COR-L47 (cell line): ENCODE measurements around the gene DCHS1.

Source experiments
- DNase-seq: peaks from one replicate; lab custom pipeline; 2025; lab: John Stamatoyannopoulos, UW

The DCHS1 gene

GRCh38 chr11:6673523-6674218 is 18.1 kb upstream of the DCHS1 start:
- DNase-seq, result no peak

GRCh38 chr11:6671991-6672390 is 16.4 kb upstream of the DCHS1 start:
- no peak for DNase-seq

- no peak for DNase-seq
Observed at GRCh38 chr11:6670202-6670830, 14.7 kb upstream of the DCHS1 start.

- DNase-seq, result no peak
Observed at GRCh38 chr11:6667733-6668374, 12.2 kb upstream of the DCHS1 start.

GRCh38 chr11:6666302-6667183 is 10.9 kb upstream of the DCHS1 start:
- DNase-seq, result no peak

GRCh38 chr11:6664551-6664950 is 8.9 kb upstream of the DCHS1 start:
- no peak for DNase-seq

GRCh38 chr11:6663794-6664469 is 8.3 kb upstream of the DCHS1 start:
- DNase-seq, result no peak

- no peak for DNase-seq
Observed at GRCh38 chr11:6660712-6661111, 5.1 kb upstream of the DCHS1 start.

- no peak for DNase-seq
Observed at GRCh38 chr11:6658647-6659046, 3.0 kb upstream of the DCHS1 start.

GRCh38 chr11:6657346-6657745 is 1.7 kb upstream of the DCHS1 start:
- DNase-seq, result no peak

GRCh38 chr11:6656936-6657335 is 1.3 kb upstream of the DCHS1 start:
- no peak for DNase-seq

GRCh38 chr11:6656584-6656915 is 941 bp upstream of the DCHS1 start:
- no peak for DNase-seq

GRCh38 chr11:6655020-6655789 is 404 bp downstream of the DCHS1 start:
- DNase-seq, result no peak

GRCh38 chr11:6654281-6655019 is 1.2 kb downstream of the DCHS1 start:
- DNase-seq, result no peak

- DNase-seq, result no peak
Observed at GRCh38 chr11:6653656-6654055, 2.0 kb downstream of the DCHS1 start.

- DNase-seq, result no peak
Observed at GRCh38 chr11:6653097-6653496, 2.5 kb downstream of the DCHS1 start.

GRCh38 chr11:6652182-6652581 is 3.4 kb downstream of the DCHS1 start:
- no peak for DNase-seq

GRCh38 chr11:6650980-6651379 is 4.6 kb downstream of the DCHS1 start:
- no peak for DNase-seq

GRCh38 chr11:6650104-6650503 is 5.5 kb downstream of the DCHS1 start:
- no peak for DNase-seq

- DNase-seq, result no peak
Observed at GRCh38 chr11:6648501-6648900, 7.1 kb downstream of the DCHS1 start.

GRCh38 chr11:6647836-6648235 is 7.8 kb downstream of the DCHS1 start:
- DNase-seq, result no peak
